OCI-M2 (cell line): Measurements from ENCODE around the gene NR0B2.
"Not testable (repeated sequence)": the region's sequence is repeated elsewhere in the genome, so short reads cannot be mapped to it uniquely, and the experiment has no call there.

Experiments
- DNase-seq: peaks from one replicate; lab custom pipeline; 2025; ENCODE audit not compliant: unreplicated experiment; lab: John Stamatoyannopoulos, UW

The NR0B2 gene

GRCh38 chr1:26913754-26914619, at the start of gene NR0B2:
Gene NR0B2, minus strand, starts transcription at chr1:26913975. Its CDS starts 35 bp downstream, at chr1:26913940.
- DNase-seq = no peak

GRCh38 chr1:26961826-26962225, 48.1 kb upstream of the NR0B2 start:
- no peak for DNase-seq

- DNase-seq = no peak
Observed at GRCh38 chr1:26960625-26960966, 46.8 kb upstream of the NR0B2 start.

GRCh38 chr1:26959722-26960624, 46.2 kb upstream of the NR0B2 start, which contains the start of gene KDF1:
Gene KDF1, minus strand, starts transcription at chr1:26960468. Its CDS starts 8,088 bp downstream, at chr1:26952380.
- no peak for DNase-seq

GRCh38 chr1:26959270-26959669, 45.5 kb upstream of the NR0B2 start:
- no peak for DNase-seq

- no peak for DNase-seq
Observed at GRCh38 chr1:26957306-26957705, 43.5 kb upstream of the NR0B2 start.

- DNase-seq = no peak
Observed at GRCh38 chr1:26956321-26956720, 42.5 kb upstream of the NR0B2 start.

GRCh38 chr1:26953374-26953773, 39.6 kb upstream of the NR0B2 start:
- DNase-seq = no peak

- no peak for DNase-seq
Observed at GRCh38 chr1:26951821-26952497, 38.2 kb upstream of the NR0B2 start.

- no peak for DNase-seq
Observed at GRCh38 chr1:26951216-26951615, 37.4 kb upstream of the NR0B2 start.

- DNase-seq = no peak
Observed at GRCh38 chr1:26950602-26951001, 36.8 kb upstream of the NR0B2 start.

GRCh38 chr1:26949926-26950319, 36.1 kb upstream of the NR0B2 start:
- no peak for DNase-seq

GRCh38 chr1:26949266-26949925, 35.6 kb upstream of the NR0B2 start:
- no peak for DNase-seq

- not testable (repeated sequence) for DNase-seq
Observed at GRCh38 chr1:26948725-26949057, 34.9 kb upstream of the NR0B2 start.

- DNase-seq = no peak
Observed at GRCh38 chr1:26946270-26946669, 32.5 kb upstream of the NR0B2 start.

GRCh38 chr1:26945728-26946127, 32.0 kb upstream of the NR0B2 start:
- DNase-seq = no peak

- DNase-seq = no peak
Observed at GRCh38 chr1:26945138-26945537, 31.4 kb upstream of the NR0B2 start.

GRCh38 chr1:26942656-26943055, 28.9 kb upstream of the NR0B2 start:
- DNase-seq = no peak

GRCh38 chr1:26941311-26941710, 27.5 kb upstream of the NR0B2 start:
- no peak for DNase-seq

GRCh38 chr1:26938659-26939025, 24.9 kb upstream of the NR0B2 start:
- no peak for DNase-seq
